Left ventricle myocardium inferior (tissue), 1 donor: ENCODE data around the gene KCNJ4. TPM values are rescaled to one million over a fixed set of nuclear protein-coding genes. Genes with fewer than 3 reads are reported as not detected.

Experiments used
- DNase-seq: peaks from one replicate; pipeline ENCODE4 v3.0.0-alpha.2; 2020
- H3K27ac ChIP-seq: fragments of 200-600 bp; replicated peaks from 2 replicates; pipeline ENCODE4 v1.8.0; 2021
- H3K27me3 ChIP-seq: fragments of 200-600 bp; 2 replicates; pipeline ENCODE4 v1.8.0; 2021; ENCODE audit warnings: low read depth
- H3K36me3 ChIP-seq: fragments of 200-600 bp; 2 replicates; pipeline ENCODE4 v1.8.0; 2021
- H3K4me1 ChIP-seq: fragments of 200-600 bp; 2 replicates; pipeline ENCODE4 v1.8.0; 2021
- H3K4me3 ChIP-seq: fragments of 200-600 bp; 2 replicates; pipeline ENCODE4 v1.8.0; 2021; ENCODE audit warnings: mild to moderate bottlenecking, moderate library complexity
- H3K9me3 ChIP-seq: fragments of 200-600 bp; replicated peaks from 2 replicates; pipeline ENCODE4 v1.8.0; 2021
- intact Hi-C: fragments of 100-400 bp; cut with micrococcal nuclease; formaldehyde crosslinking; loops from one replicate; pipeline ENCODE4 v1.11.0; 2022
- total RNA-seq: library from RNA; stranded (reverse); fragmentation: NEBNext Ultra II Directional; extraction: Animal tissue kit (Norgen Biotek cat#: 25700); gene quantifications from one replicate; pipeline ENCODE4 v1.2.1, GENCODE V29; 2021
- TF ChIP-seq, protein P1 (sequence below): fragments of 200-600 bp; IDR thresholded peaks from 2 replicates; pipeline ENCODE4 v1.8.0; 2021; ENCODE audit warnings: antibody characterized with exemption, mild to moderate bottlenecking, borderline replicate concordance
- donor health status: DM: no; HTN: yes; CAD: no; lungs with severe emphysema.

KCNJ4 gene
- total RNA-seq, 1 donor from 2014 or later: 45.7 TPM

DNA sequence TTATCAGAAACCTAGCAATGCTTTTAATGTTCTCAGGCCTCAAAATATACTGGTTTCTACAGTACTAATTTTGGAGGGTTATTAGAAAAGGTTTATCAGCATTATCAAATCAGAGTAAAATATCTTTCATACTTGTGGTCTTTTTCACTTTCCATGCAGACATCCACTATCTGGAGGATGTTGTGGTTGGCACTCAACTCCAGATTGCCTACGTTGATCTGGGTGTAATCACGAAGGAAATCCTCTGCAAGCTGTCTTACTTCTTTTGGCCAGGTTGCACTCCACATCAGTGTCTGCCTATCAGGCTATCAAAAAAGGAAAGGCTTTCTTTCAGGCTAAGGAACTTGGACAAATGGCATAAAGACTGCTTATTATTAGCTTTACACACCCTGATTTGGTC lies 39.5 kb upstream of the KCNJ4 start:
- Histone ChIP-seq H3K27me3 (no peaks in the 10 kb centered on the region), H3K27ac (no peak overlapping the region), H3K9me3 (no peaks in the 10 kb centered on the region), H3K36me3 (peaks cover 100% of the 10 kb centered on the region), H3K4me1 (peaks cover 90% of the 10 kb centered on the region), H3K4me3 (no peak overlapping the region)
- TF ChIP-seq, protein P1, sequence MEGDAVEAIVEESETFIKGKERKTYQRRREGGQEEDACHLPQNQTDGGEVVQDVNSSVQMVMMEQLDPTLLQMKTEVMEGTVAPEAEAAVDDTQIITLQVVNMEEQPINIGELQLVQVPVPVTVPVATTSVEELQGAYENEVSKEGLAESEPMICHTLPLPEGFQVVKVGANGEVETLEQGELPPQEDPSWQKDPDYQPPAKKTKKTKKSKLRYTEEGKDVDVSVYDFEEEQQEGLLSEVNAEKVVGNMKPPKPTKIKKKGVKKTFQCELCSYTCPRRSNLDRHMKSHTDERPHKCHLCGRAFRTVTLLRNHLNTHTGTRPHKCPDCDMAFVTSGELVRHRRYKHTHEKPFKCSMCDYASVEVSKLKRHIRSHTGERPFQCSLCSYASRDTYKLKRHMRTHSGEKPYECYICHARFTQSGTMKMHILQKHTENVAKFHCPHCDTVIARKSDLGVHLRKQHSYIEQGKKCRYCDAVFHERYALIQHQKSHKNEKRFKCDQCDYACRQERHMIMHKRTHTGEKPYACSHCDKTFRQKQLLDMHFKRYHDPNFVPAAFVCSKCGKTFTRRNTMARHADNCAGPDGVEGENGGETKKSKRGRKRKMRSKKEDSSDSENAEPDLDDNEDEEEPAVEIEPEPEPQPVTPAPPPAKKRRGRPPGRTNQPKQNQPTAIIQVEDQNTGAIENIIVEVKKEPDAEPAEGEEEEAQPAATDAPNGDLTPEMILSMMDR: no peak
- intact Hi-C loops: no loop called here
- DNase-seq: no peak

DNA sequence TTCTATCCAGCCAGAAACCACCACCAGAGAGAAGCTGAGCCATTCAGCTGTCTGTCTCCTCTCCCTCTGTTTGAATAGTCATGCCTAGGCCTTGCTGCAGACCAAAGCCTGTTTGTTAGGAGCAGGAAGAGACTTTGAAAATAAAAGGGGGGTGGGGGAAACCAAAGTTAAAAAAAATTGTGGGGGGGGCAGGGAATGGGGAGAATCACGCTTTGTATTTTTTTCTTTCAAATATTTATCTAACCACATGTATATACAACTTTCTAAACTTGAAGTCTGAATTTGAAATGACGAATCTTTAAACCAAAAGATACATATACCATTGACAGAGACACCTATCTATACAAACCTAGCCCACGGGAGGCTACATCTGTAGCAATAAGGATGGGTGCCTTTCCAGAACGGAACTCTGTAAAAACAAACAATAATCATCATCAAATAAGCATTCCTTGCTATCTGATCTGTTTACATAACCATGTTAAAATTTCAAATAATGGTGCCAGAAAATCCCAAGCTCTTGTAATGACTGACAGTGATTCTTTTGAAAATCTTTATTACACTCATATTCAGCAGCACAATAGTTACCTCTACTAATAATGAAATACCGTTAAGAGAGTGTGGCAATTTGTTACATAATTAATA lies 36.8 kb upstream of the KCNJ4 start:
- Histone ChIP-seq H3K27ac (peak overlapping the region; percentile 78), H3K36me3 (peaks cover 100% of the 10 kb centered on the region), H3K4me1 (peaks cover 80% of the 10 kb centered on the region), H3K4me3 (no peak overlapping the region), H3K27me3 (no peaks in the 10 kb centered on the region), H3K9me3 (no peaks in the 10 kb centered on the region)
- intact Hi-C loops: no loop called here
- no peak for DNase-seq
- TF ChIP-seq, protein P1: no peak

DNA sequence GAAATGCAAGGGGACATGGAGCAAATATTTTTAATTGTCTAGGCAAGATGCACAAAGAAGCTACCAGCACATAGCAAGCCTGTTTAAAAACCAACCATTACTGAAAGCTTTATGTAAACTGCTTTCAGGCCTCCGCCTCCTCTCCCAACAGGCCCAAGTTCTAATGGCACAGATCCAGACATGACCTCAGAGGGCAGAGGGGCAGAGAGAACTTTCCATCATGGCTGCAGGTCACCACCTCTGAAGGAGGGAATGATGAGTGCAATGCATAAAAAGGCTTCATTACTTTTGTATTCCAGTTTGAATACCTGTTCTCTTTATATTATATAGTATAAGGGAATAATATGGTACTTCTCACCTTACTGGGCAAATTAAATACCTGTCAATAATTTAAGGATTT lies 35.9 kb upstream of the KCNJ4 start:
- intact Hi-C loops: no loop called here
- Histone ChIP-seq H3K27me3 (no peaks in the 10 kb centered on the region), H3K9me3 (no peaks in the 10 kb centered on the region), H3K36me3 (peaks cover 100% of the 10 kb centered on the region), H3K4me3 (no peak overlapping the region), H3K27ac (peak overlapping the region; percentile 78), H3K4me1 (peaks cover 81% of the 10 kb centered on the region)
- TF ChIP-seq, protein P1: no peak
- DNase-seq: peak; percentile 67

DNA sequence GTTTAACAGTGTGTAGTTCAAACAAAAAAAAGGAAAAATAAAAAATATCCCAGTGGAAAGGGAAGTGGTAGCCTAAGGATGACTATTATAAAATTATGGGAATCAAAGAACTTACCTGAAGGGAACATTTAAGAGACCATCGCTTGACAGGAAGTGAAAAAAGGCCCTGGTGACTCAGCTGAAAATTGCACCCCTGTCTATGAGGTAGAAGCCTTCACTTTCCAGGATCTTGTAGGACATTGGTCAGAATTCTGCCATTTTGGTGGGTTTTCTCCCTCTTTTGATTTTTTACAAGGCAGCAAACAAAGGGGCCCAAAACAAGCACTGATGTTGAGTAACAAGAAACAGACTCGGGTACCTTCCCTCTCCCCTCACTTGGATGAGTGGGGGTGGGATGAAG lies 35.5 kb upstream of the KCNJ4 start:
- no peak for DNase-seq
- peaks cover 100% of the 10 kb centered on the region for H3K36me3 ChIP-seq
- H3K4me3 ChIP-seq: no peak overlapping the region
- H3K27ac ChIP-seq: peak overlapping the region; percentile 78
- intact Hi-C loops: no loop called here
- H3K27me3 ChIP-seq: no peaks in the 10 kb centered on the region
- TF ChIP-seq, protein P1: no peak
- H3K9me3 ChIP-seq: no peaks in the 10 kb centered on the region
- peaks cover 79% of the 10 kb centered on the region for H3K4me1 ChIP-seq

DNA sequence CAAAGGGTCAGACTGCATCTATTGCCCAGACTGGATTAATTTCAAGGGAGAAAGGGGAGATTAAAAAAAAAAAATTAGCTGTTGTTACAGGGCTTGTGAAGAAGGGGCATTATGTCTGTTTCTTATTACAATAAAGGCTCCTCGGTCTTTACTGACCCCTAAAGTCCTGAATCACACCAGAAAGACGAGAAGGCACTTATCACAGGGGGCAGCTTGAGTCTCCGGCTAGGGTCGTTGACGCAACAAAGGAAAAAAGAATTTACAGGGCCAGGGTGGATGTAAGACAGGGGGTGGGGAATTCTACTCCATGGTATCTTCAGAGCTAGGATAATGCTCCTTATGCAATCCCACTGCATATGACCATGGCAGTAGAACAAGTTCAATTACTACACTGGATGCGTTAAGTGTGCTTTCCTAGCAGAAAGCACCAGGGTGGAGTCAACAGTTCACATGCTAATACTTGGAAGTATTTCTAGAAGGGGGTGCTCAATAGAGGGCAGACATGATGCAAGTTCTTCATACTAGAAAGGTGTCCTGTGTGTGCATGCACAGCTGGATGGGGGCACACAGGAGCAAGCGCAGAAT lies 34.7 kb upstream of the KCNJ4 start:
- DNase-seq: no peak
- TF ChIP-seq, protein P1: no peak
- H3K4me3 ChIP-seq: no peak overlapping the region
- H3K27ac ChIP-seq: peak overlapping the region; percentile 78
- no peaks in the 10 kb centered on the region for H3K27me3 ChIP-seq
- intact Hi-C loops: no loop called here
- H3K9me3 ChIP-seq: no peaks in the 10 kb centered on the region
- H3K4me1 ChIP-seq: peaks cover 71% of the 10 kb centered on the region
- peaks cover 100% of the 10 kb centered on the region for H3K36me3 ChIP-seq
